Astrocyte of the spinal cord (primary cell): ENCODE data around the gene MGARP.

Experiments
- DNase-seq: peaks from one replicate; pipeline ENCODE4 v3.0.0; 2011; ENCODE audit warnings: low read depth, low spot score
- H3K4me3 ChIP-seq: 2 replicates; pipeline ENCODE4 v1.5.1; 2011; ENCODE audit warnings: low read depth, mild to moderate bottlenecking, low read length, moderate library complexity
- in situ Hi-C: cut with HindIII; loops from 2 replicates; pipeline ENCODE4 v1.10.0; 2017; ENCODE audit warnings: low sequenced_read_pairs
- TF ChIP-seq, protein P1 (sequence below): IDR thresholded peaks from 2 replicates; pipeline ENCODE4 v1.5.1; 2012; ENCODE audit warnings: low read depth, mild to moderate bottlenecking, low read length, inconsistent platforms

The MGARP gene

DNA sequence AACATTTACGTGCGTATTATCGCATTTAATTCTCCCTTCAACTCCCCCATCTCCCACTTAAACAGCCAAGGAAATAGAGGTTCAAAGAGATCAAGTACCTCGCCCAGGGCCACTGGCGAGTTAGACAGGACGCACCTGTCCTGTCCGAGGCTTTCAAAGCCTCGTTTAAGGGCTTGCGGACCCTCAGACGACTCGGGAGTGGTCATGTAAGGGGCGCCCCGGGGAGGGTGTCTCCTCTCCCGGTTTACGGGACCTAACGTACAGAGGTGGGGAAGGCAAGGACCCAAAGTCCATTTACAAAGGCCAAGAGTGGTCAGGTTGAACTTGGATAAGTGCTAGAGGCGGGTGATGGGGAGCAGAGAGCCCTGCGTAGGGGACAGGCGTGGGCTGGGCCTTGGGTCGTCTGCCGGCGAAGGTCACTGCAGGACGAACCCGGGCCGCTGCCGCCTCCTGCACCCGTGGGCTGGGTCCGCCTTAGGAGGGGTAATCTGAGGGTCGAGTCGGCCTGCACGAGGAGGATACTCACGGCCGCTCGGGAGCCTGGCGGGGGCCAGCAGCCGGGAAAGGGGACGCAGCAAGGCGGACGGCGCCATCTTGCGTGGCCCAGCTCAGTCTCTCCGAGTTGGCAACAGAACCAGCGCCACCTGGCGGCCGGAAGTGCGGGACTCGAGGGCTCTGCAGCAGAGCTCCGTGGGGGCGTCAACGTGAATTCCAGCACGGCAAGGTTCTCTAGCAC lies 15.3 kb upstream of the MGARP start:
- TF ChIP-seq, protein P1, sequence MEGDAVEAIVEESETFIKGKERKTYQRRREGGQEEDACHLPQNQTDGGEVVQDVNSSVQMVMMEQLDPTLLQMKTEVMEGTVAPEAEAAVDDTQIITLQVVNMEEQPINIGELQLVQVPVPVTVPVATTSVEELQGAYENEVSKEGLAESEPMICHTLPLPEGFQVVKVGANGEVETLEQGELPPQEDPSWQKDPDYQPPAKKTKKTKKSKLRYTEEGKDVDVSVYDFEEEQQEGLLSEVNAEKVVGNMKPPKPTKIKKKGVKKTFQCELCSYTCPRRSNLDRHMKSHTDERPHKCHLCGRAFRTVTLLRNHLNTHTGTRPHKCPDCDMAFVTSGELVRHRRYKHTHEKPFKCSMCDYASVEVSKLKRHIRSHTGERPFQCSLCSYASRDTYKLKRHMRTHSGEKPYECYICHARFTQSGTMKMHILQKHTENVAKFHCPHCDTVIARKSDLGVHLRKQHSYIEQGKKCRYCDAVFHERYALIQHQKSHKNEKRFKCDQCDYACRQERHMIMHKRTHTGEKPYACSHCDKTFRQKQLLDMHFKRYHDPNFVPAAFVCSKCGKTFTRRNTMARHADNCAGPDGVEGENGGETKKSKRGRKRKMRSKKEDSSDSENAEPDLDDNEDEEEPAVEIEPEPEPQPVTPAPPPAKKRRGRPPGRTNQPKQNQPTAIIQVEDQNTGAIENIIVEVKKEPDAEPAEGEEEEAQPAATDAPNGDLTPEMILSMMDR: peak; percentile 95
- in situ Hi-C loops: no loop called here

DNA sequence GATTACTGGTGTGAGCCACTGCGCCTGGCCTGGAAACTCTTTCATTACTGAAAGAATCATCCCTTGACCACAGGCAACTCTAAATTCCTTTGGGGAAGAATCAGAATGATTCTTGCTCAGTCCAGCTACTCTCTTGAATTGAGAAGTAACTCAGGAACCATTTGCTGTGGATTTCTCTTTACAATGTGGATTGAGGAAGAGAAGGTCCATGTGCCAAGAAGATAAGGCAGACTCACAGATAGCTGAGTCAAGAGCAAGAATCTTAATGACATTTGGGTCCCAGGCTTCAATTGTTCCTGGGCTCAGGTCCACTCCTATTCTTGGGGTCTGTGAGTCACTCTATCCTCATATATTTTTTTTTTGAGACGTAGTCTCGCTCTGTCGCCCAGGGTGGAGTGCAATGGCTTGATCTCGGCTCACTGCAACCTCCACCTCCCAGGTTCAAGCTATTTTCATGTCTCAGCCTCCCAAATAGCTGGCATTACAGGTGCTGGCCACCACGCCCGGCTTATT lies 6.2 kb upstream of the MGARP start:
- no peak overlapping the region for H3K4me3 ChIP-seq
- TF ChIP-seq, protein P1: no peak
- in situ Hi-C loops: no loop called here
- no peak for DNase-seq

More for the DNA sequence above, 15.3 kb upstream of the MGARP start:
- H3K4me3 ChIP-seq: peak overlapping the region; percentile 80
- DNase-seq: peak; percentile 92

DNA sequence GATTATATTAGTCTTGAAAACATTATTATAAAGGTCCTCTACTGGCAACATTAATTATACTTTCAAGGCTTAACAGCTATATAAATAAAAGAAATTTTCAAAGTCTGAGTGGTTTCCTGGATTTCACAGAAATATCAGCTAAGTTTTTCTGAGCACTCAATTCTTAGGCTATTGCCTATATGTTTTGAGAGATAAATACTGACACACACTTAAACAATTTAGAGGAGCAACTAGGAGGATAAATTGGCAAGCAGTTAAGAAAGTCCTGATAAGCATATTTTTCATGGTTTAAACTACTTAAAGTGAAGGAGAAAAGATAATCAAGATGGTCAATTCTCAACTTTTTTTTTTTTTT lies 2.7 kb upstream of the MGARP start:
- TF ChIP-seq, protein P1: no peak
- H3K4me3 ChIP-seq: no peak overlapping the region
- in situ Hi-C loops: no loop called here
- no peak for DNase-seq

DNA sequence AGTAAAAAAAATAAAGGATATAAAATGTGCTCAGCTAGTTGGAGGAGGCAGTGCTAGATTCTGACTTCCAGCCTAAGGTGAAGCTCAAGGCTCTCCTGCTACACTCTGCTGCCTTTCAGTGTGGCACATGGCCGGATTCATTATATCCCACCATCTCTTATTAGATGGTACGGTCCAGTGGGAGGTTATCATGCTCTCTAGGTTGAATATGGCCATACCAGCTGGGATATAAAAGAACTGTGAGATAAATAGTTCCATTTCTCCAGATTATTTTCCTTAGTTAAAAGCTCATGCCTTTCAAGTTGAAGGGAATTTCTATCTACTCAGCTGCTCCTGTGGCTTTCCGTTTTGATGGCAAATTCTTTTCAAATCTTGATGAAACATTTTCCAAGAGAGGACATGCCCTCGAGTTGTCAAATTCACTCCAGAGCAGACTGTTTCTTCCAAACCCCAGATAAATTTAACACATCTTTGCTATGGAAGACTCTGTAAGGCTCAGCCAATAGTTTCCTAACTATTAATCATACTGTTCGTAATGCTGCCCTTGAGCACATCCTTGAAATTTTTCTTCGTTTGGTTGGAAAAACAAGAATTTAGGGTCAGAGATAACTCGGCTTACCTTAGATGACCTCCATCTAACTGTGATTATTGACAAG lies 2.2 kb upstream of the MGARP start:
- in situ Hi-C loops: no loop called here
- TF ChIP-seq, protein P1: no peak
- no peak overlapping the region for H3K4me3 ChIP-seq
- DNase-seq: no peak

DNA sequence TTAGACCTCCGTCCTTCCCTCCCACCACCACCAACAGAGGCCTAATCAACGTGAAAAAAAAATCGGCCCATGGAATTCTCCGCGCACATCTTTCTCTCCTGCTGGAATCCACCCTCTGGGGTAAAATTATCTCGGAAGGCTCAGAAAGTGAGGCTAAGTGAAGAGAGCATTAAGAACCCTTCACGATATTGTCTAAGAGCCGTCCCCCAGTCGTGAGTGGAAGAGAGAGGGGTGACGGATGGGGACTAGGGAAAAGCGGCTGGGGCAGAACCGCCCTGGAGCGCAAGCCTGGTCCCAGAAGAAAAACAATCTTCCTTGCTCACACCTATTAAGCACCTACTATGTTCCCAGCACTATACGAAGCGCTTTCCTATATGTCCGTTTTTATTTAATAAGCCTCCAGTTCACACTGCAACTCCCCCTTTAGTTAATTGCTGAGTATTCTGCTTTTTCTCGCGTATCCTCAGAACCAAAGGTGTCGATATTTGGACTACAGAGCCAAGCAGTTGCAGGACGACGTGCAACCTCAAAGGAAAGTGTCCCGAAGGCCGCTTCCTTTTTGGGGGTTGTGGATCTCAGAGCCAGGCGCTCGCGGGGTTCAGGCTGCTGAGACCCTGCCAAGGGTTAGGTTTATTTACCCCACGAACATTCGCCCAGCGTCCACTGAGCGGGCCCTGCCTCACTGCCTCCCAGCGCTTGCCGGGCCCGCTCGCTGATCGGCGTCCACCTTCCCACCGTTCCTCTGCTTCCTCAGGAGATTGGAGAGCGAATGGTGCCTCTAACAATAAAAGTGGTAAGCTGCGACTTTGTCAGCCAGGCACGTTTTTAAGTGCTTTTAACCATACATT lies 889 bp downstream of the MGARP start:
- in situ Hi-C loops: no loop called here
- peak overlapping the region; percentile 53 for H3K4me3 ChIP-seq
- peak; percentile 15 for DNase-seq
- TF ChIP-seq, protein P1: no peak

DNA sequence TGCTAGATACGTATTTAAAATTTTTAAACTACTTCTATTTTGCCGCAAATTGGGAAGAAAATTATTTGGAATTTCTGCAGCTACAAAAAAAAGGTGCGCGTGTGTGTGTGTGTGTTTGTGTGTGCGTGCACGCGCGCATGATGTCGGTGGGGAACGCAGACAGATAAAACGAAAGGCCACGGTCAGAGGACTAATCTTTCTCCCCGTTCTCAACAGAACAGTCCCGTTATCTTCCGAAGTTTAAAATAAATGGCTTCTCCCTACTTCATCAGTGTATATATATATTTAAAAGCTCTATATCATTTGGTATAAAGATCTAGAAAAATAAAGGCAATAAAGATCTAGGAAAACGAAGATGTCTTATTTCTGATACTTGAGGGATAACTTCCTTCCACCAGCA lies 1.5 kb downstream of the MGARP start:
- no peak for DNase-seq
- in situ Hi-C loops: no loop called here
- TF ChIP-seq, protein P1: no peak
- peak overlapping the region; percentile 53 for H3K4me3 ChIP-seq
